ENCODE results near the gene CCDC154.

CCDC154 gene

GRCh38 chr16:1437606-1438005, 6.8 kb downstream of the CCDC154 start:
- no peak for DNase-seq

GRCh38 chr16:1436731-1437355, 7.5 kb downstream of the CCDC154 start:
- DNase-seq, result no peak

GRCh38 chr16:1435921-1436697, 8.2 kb downstream of the CCDC154 start:
- DNase-seq, result no peak

- no peak for DNase-seq
Observed at GRCh38 chr16:1434644-1435592, 9.4 kb downstream of the CCDC154 start.

- no peak for DNase-seq
Observed at GRCh38 chr16:1433756-1434155, 10.6 kb downstream of the CCDC154 start.

- no peak for DNase-seq
Observed at GRCh38 chr16:1433263-1433560, 11.1 kb downstream of the CCDC154 start.

GRCh38 chr16:1432388-1433262, 11.7 kb downstream of the CCDC154 start:
- no peak for DNase-seq

- no peak for DNase-seq
Observed at GRCh38 chr16:1431497-1432270, 12.7 kb downstream of the CCDC154 start.

GRCh38 chr16:1430759-1431496, 13.4 kb downstream of the CCDC154 start, which contains the start of gene PERCC1:
PERCC1 (plus strand) TSS chr16:1431078; CDS start chr16:1432594, 1,516 bp downstream.
- no peak for DNase-seq

- no peak for DNase-seq
Observed at GRCh38 chr16:1430214-1430758, 14.1 kb downstream of the CCDC154 start.

- no peak for DNase-seq
Observed at GRCh38 chr16:1429631-1430030, 14.7 kb downstream of the CCDC154 start.

GRCh38 chr16:1429012-1429411, 15.3 kb downstream of the CCDC154 start:
- DNase-seq, result no peak

- peak; percentile 19 for DNase-seq
Observed at GRCh38 chr16:1428511-1428910, 15.8 kb downstream of the CCDC154 start.

- no peak for DNase-seq
Observed at GRCh38 chr16:1427473-1428461, 16.6 kb downstream of the CCDC154 start.

GRCh38 chr16:1426734-1427471, 17.5 kb downstream of the CCDC154 start:
- no peak for DNase-seq

GRCh38 chr16:1425616-1426370, 18.6 kb downstream of the CCDC154 start:
- DNase-seq, result no peak

GRCh38 chr16:1424028-1424427, 20.3 kb downstream of the CCDC154 start:
- DNase-seq, result peak; percentile 22

- DNase-seq, result no peak
Observed at GRCh38 chr16:1422076-1422475, 22.3 kb downstream of the CCDC154 start.

Measured in MV-4-11 (cell line).